OCI-LY7 (cell line): ENCODE data around the gene SEPSECS. TPM values are rescaled to one million over a fixed set of nuclear protein-coding genes. Genes with fewer than 3 reads are reported as not detected.

Source experiments
- BruUV-seq: library from RNA; stranded (reverse); fragments of 400-500 nt; replicated peaks from 2 replicates; lab custom pipeline; 2021; lab: Mats Ljungman, UMichigan
- CTCF ChIA-PET: fragments of 300-600 bp; sonication (Branson Sonifier 250); formaldehyde crosslinking; loops from one replicate; lab custom pipeline; 2022; ENCODE audit warnings: antibody characterized with exemption; ENCODE audit not compliant: unreplicated experiment; lab: Charles Lee
- POLR2A ChIA-PET: fragments of 300-600 bp; sonication (Branson Sonifier 250); formaldehyde crosslinking; loops from one replicate; lab custom pipeline; 2022; ENCODE audit warnings: antibody characterized with exemption; lab: Charles Lee
- DNase-seq: peaks from one replicate; pipeline ENCODE4 v3.0.0-alpha.2; 2015; ENCODE audit warnings: low spot score
- H2AFZ ChIP-seq: fragments of 200-600 bp; sonication (generic), shearing (Covaris generic); 2 replicates; pipeline ENCODE4 v1.6.1; 2014; ENCODE audit warnings: mild to moderate bottlenecking, antibody characterized with exemption, low read length, moderate library complexity
- H3K27ac ChIP-seq: fragments of 200-600 bp; sonication (generic); 2 replicates; pipeline ENCODE4 v1.5.1; 2014; ENCODE audit warnings: mixed run types, low read depth, mild to moderate bottlenecking, moderate library complexity, low read length, inconsistent platforms; ENCODE audit not compliant: poor library complexity, severe bottlenecking
- H3K36me3 ChIP-seq: fragments of 200-600 bp; sonication (generic); 2 replicates; pipeline ENCODE4 v1.6.1; 2014; ENCODE audit warnings: mild to moderate bottlenecking, antibody characterized with exemption, low read length, moderate library complexity, mixed read lengths; ENCODE audit not compliant: insufficient read depth
- H3K4me1 ChIP-seq: fragments of 200-600 bp; sonication (generic); 2 replicates; pipeline ENCODE4 v1.5.1; 2014; ENCODE audit warnings: mild to moderate bottlenecking, low read length; ENCODE audit not compliant: insufficient read depth, poor library complexity, severe bottlenecking
- H3K4me2 ChIP-seq: fragments of 200-600 bp; sonication (generic); 2 replicates; pipeline ENCODE4 v1.6.1; 2014; ENCODE audit warnings: mild to moderate bottlenecking, low read length
- H3K4me3 ChIP-seq: fragments of 200-600 bp; sonication (generic); 2 replicates; pipeline ENCODE4 v1.5.1; 2014; ENCODE audit warnings: mild to moderate bottlenecking, low read depth, low read length; ENCODE audit not compliant: poor library complexity, severe bottlenecking
- H3K79me2 ChIP-seq: fragments of 200-600 bp; sonication (generic); 2 replicates; pipeline ENCODE4 v1.6.1; 2016; ENCODE audit warnings: low read depth, mild to moderate bottlenecking, low read length, moderate library complexity, mixed read lengths; ENCODE audit not compliant: insufficient read depth
- H3K9me2 ChIP-seq: fragments of 200-600 bp; sonication (generic); 2 replicates; pipeline ENCODE4 v1.6.1; 2016; ENCODE audit warnings: mild to moderate bottlenecking, low read length, mixed read lengths; ENCODE audit not compliant: insufficient read depth
- H3K9me3 ChIP-seq: fragments of 200-600 bp; sonication (generic); 2 replicates; pipeline ENCODE4 v1.6.1; 2014; ENCODE audit warnings: mild to moderate bottlenecking, mixed run types, low read length, mixed read lengths
- H4K20me1 ChIP-seq: fragments of 200-600 bp; sonication (generic); 2 replicates; pipeline ENCODE4 v1.6.1; 2014; ENCODE audit warnings: mild to moderate bottlenecking, antibody characterized with exemption, low read length, moderate library complexity, mixed read lengths; ENCODE audit not compliant: insufficient read depth
- EZH2phosphoT487 ChIP-seq: fragments of 200-600 bp; sonication (generic); IDR thresholded peaks from 2 replicates; pipeline ENCODE4 v1.6.1; 2018; ENCODE audit warnings: low read depth, borderline replicate concordance, mild to moderate bottlenecking, mixed run types, antibody characterized with exemption, low read length, moderate library complexity, mixed read lengths
- intact Hi-C: fragments of 100-400 bp; cut with micrococcal nuclease; formaldehyde crosslinking; loops from one replicate; pipeline ENCODE4 v1.10.0; 2022; ENCODE audit not compliant: unreplicated experiment
- total RNA-seq, 2 experiments: library from RNA; depleted of rRNA in 1 of 2; stranded (reverse); fragments of >200 nt in 1 of 2; shearing (Covaris generic) in 1 of 2; gene quantifications; 2 replicates each; pipeline ENCODE4 v1.2.3, GENCODE V29; 2014 to 2022
- TF ChIP-seq, protein P1 (sequence below): fragments of 200-600 bp; sonication (generic); conservative IDR thresholded peaks from 2 replicates; pipeline ENCODE4 v1.5.1; 2014; ENCODE audit warnings: mild to moderate bottlenecking, antibody characterized with exemption, low read length, moderate library complexity, mixed read lengths

Gene SEPSECS
- total RNA-seq, 2 experiments from 2014 or later, result 5.0 to 13.0 TPM

DNA sequence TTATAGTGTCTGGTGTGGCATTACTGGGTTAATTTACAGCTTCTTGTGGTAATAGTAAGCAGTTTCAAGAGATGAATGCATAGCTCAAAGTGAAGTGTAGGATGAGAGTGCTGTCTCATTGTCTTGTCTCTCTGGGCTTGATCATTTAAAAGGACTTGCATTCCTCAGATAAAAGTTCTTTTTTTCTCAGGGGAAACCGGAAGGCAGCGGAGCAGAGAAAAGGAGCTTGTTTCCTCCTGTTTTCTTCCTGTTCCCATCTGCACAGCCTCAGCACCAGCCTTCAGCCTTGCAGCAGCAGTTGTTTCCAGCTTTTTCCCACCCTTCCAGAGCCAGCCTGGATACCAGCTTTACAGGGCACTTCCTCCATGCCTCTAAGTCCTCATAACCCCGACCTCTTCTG lies 68.1 kb downstream of the SEPSECS start:
- intact Hi-C loops, result no loop called here
- Histone ChIP-seq H3K9me3 (no peaks in the 10 kb centered on the region), H3K79me2 (no peaks in the 10 kb centered on the region), H3K4me3 (no peak overlapping the region), H4K20me1 (no peaks in the 10 kb centered on the region), H3K4me1 (no peaks in the 10 kb centered on the region), H2AFZ (no peak overlapping the region), H3K9me2 (no peaks in the 10 kb centered on the region), H3K36me3 (no peaks in the 10 kb centered on the region), H3K27ac (no peak overlapping the region), H3K4me2 (no peak overlapping the region)
- TF ChIP-seq EZH2phosphoT487, result no peak
- TF ChIP-seq, protein P1, sequence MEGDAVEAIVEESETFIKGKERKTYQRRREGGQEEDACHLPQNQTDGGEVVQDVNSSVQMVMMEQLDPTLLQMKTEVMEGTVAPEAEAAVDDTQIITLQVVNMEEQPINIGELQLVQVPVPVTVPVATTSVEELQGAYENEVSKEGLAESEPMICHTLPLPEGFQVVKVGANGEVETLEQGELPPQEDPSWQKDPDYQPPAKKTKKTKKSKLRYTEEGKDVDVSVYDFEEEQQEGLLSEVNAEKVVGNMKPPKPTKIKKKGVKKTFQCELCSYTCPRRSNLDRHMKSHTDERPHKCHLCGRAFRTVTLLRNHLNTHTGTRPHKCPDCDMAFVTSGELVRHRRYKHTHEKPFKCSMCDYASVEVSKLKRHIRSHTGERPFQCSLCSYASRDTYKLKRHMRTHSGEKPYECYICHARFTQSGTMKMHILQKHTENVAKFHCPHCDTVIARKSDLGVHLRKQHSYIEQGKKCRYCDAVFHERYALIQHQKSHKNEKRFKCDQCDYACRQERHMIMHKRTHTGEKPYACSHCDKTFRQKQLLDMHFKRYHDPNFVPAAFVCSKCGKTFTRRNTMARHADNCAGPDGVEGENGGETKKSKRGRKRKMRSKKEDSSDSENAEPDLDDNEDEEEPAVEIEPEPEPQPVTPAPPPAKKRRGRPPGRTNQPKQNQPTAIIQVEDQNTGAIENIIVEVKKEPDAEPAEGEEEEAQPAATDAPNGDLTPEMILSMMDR, result no peak
- no TSS peak for BruUV-seq
- ChIA-PET CTCF (no interaction called here), POLR2A (interaction anchor here (0.5 to 0.8 kb wide), 3 partner anchors 19 to 178 kb away, joined by 3 to 5 read pairs (median 3); no protein-coding TSS in a partner anchor)
- DNase-seq, result no peak

GRCh38 chr4:25090516-25090915 lies 69.7 kb downstream of the SEPSECS start:
- H3K36me3 ChIP-seq, result no peaks in the 10 kb centered on the region
- CTCF ChIA-PET, result no interaction called here
- no peaks in the 10 kb centered on the region for H3K9me2 ChIP-seq
- H3K4me1 ChIP-seq, result no peaks in the 10 kb centered on the region
- no TSS peak for BruUV-seq
- no peak for TF ChIP-seq EZH2phosphoT487
- TF ChIP-seq, protein P1, result no peak
- DNase-seq, result no peak
- H3K4me2 ChIP-seq, result no peak overlapping the region
- POLR2A ChIA-PET, result no interaction called here
- no peaks in the 10 kb centered on the region for H3K9me3 ChIP-seq
- no peak overlapping the region for H3K27ac ChIP-seq
- H3K4me3 ChIP-seq, result no peak overlapping the region
- intact Hi-C loops, result no loop called here
- no peaks in the 10 kb centered on the region for H3K79me2 ChIP-seq
- H4K20me1 ChIP-seq, result no peaks in the 10 kb centered on the region
- no peak overlapping the region for H2AFZ ChIP-seq

DNA sequence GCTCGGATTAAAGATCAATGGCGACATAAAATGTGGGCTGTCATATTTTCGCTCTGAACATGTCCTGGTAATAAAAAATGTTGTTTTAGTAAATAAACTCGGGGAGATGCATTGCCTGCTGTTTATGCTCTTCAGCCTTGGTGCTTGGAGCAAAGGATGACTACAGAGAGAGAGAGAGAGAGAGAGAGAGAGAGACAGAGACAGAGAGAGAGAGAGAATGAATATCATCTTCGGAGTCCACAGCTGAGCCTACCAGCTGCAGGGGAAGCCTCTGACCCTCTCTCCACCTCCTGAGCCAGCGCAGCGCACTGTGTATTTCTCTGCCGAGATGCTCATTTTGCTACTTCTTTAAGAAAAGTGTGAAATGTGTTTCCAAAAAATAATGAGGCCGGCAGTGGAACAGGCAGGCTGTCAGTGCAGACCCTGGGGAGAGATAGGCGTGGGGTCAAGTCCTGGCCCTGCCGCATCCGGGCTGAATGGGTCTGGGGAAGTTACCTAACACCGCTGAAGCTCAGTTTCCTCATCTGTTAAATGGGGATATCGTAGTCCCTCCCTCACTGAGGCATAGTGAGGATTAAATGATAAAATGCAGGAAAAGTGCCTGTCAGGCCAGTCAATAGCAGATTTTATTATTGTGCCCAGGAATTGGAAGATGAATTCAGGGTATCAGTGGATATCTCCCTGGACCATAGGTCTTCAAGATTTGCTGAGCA lies 71.0 kb downstream of the SEPSECS start:
- intact Hi-C loops, result no loop called here
- no TSS peak for BruUV-seq
- no peaks in the 10 kb centered on the region for H3K79me2 ChIP-seq
- no peak for DNase-seq
- ChIA-PET POLR2A (no interaction called here), CTCF (no interaction called here)
- no peak overlapping the region for H3K4me3 ChIP-seq
- no peak overlapping the region for H3K4me2 ChIP-seq
- H4K20me1 ChIP-seq, result no peaks in the 10 kb centered on the region
- TF ChIP-seq, protein P1, result no peak
- TF ChIP-seq EZH2phosphoT487, result no peak
- no peak overlapping the region for H3K27ac ChIP-seq
- H3K4me1 ChIP-seq, result no peaks in the 10 kb centered on the region
- no peaks in the 10 kb centered on the region for H3K9me2 ChIP-seq
- H2AFZ ChIP-seq, result no peak overlapping the region
- H3K9me3 ChIP-seq, result no peaks in the 10 kb centered on the region
- no peaks in the 10 kb centered on the region for H3K36me3 ChIP-seq
